ENCODE results near the gene MDM1. TPM values are rescaled to one million over a fixed set of nuclear protein-coding genes. Genes with fewer than 3 reads are reported as not detected.

Gene MDM1
- total RNA-seq, 2 donors from 2014 or later: 8.3 to 12.8 TPM

DNA sequence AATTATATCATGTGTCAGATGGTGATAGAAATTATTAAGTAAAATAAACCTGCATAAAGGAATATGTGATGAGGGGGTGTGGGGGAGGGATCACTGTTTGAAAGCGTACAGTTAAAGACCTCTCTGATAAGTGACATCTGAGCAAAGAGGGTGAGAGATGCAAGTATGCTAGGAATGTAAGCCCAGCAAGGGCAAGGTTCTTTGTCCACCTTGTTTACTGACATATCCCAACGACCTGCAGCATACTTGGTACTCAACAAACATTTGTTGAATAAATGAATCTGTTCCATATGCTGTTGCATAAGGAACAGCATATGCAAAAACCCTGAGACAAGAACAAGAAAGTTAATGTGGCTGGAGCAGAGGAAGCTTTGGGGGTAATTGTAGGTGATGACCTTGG is 12.0 kb upstream of the MDM1 start:
- no peaks in the 10 kb centered on the region for H3K27me3 ChIP-seq
- H3K36me3 ChIP-seq: no peaks in the 10 kb centered on the region
- TF ChIP-seq CTCF (IDR thresholded peaks at IDR 0.05): no peak
- no peak overlapping the region for H3K4me3 ChIP-seq
- H3K4me1 ChIP-seq: no peaks in the 10 kb centered on the region
- no peak overlapping the region for H3K27ac ChIP-seq
- DNase-seq (ENCODE audit: low spot score): no peak
- no peaks in the 10 kb centered on the region for H3K9me3 ChIP-seq

DNA sequence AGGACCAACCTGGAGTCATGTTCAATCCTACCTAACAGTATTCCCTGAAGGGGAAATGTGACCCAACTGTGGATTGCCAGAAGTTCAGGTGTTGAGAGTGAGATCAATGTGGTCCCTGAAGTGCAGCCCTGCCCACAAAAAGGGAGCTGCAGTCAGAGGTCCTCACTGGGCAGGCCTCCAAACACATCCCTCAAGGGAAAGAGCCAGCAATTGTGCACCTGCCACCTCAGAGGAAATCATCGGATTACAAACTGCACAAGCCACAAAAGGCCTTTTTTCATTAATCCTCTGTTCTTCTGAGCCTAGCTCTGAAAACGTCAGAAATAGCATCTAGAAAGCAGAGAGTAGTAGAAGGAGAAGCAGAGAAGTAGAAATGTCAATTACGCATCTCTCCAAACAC is 10.8 kb upstream of the MDM1 start:
- no peaks in the 10 kb centered on the region for H3K4me1 ChIP-seq
- no peaks in the 10 kb centered on the region for H3K9me3 ChIP-seq
- TF ChIP-seq CTCF (IDR thresholded peaks at IDR 0.05): no peak
- no peaks in the 10 kb centered on the region for H3K27me3 ChIP-seq
- no peak for DNase-seq (ENCODE audit: low spot score)
- H3K36me3 ChIP-seq: no peaks in the 10 kb centered on the region
- H3K27ac ChIP-seq: no peak overlapping the region
- no peak overlapping the region for H3K4me3 ChIP-seq

GRCh38 chr12:68341822-68342221 is 9.7 kb upstream of the MDM1 start:
- Histone ChIP-seq H3K36me3 (no peaks in the 10 kb centered on the region), H3K27ac (no peak overlapping the region), H3K4me3 (no peak overlapping the region), H3K27me3 (no peaks in the 10 kb centered on the region), H3K9me3 (no peaks in the 10 kb centered on the region), H3K4me1 (peaks cover 0 to under 1% of the 10 kb centered on the region in 2 donors)
- TF ChIP-seq CTCF (IDR thresholded peaks at IDR 0.05): no peak
- no peak for DNase-seq (ENCODE audit: low spot score)

DNA sequence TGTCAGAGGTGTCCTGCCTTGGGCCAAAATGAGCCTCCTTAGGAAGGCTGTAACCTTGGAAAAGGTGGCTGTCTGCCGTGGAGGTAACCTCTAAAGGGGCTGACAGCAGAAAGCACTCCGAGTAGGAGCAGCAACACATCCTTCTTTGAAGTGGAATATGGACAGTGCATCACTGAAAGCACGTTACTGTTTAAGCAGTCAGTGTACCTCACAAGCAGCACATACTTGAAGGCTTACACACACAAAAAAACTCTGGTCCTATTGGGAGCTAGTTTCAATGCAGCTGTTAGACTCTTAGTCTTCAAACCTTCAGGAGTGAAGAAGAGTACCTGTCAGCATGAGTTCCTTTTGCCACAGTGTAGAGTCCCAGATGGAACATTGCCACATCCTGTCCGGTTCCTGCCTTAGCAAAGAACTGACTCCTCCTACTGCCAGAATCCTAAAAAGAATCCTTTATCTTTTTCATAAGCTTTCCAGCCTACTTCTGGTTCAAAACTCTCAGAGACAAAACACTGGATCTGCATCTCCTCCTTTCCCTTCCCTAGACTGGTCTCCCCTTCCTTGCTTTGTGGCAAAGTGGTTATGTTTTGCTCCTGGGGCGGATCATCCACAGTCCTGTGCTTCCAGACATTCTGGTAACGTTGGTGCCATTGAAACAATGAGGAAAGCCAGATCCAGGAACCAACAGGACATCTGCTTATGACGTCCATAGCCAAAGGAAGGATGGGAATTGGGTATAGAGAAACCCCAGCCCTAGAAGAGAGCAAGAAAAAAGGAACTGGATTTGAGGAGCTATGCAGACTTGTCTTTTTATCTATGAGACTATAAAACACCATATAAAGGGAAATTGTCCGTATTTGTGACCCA is 8.5 kb upstream of the MDM1 start:
- peak overlapping the region in 1 of 2 donors; percentile 81 for H3K27ac ChIP-seq
- no peaks in the 10 kb centered on the region for H3K27me3 ChIP-seq
- H3K36me3 ChIP-seq: no peaks in the 10 kb centered on the region
- no peak overlapping the region for H3K4me3 ChIP-seq
- H3K9me3 ChIP-seq: no peaks in the 10 kb centered on the region
- DNase-seq (ENCODE audit: low spot score): no peak
- H3K4me1 ChIP-seq: peaks cover 0 to 6% of the 10 kb centered on the region in 2 donors
- no peak for TF ChIP-seq CTCF (IDR thresholded peaks at IDR 0.05)

GRCh38 chr12:68336889-68337303 is 4.7 kb upstream of the MDM1 start:
- Histone ChIP-seq H3K9me3 (no peaks in the 10 kb centered on the region), H3K27ac (peak overlapping the region; percentile 14 to 81), H3K4me1 (peaks cover 0 to 16% of the 10 kb centered on the region in 2 donors), H3K4me3 (no peak overlapping the region), H3K36me3 (no peaks in the 10 kb centered on the region), H3K27me3 (no peaks in the 10 kb centered on the region)
- no peak for DNase-seq (ENCODE audit: low spot score)
- TF ChIP-seq CTCF (IDR thresholded peaks at IDR 0.05): no peak

All from right atrium auricular region (tissue), 2 donors.